ENCODE data around the gene ANGPTL8.

GRCh38 chr19:11288349-11288748 lies 48.9 kb downstream of the ANGPTL8 start:
- TF ChIP-seq POLR2A (IDR thresholded peaks at IDR 0.05; ENCODE audit: low read depth, low read length): no peak
- TF ChIP-seq POLR2AphosphoS5 (IDR thresholded peaks at IDR 0.05; ENCODE audit: low read depth, low read length): no peak
- no peak for TF ChIP-seq TAF1 (IDR thresholded peaks at IDR 0.05; ENCODE audit: low read depth, low read length)
- no peak for TF ChIP-seq SPI1 (IDR thresholded peaks at IDR 0.05; ENCODE audit: low read depth, low read length)

All from GM12891 (cell line).